Spinal cord (tissue), 10 donors: Measurements from ENCODE around the gene TMEM183A. TPM values are rescaled to one million over a fixed set of nuclear protein-coding genes. Genes with fewer than 3 reads are reported as not detected.

Experiments
- DNase-seq, 6 donors: peaks; one replicate each; pipeline versions ENCODE4 v3.0.0 to v3.0.0-alpha.2; 2013 to 2015; ENCODE audit warnings: low spot score in 6 of 6, low read depth in 4 of 6
- H3K27ac ChIP-seq: one replicate; pipeline ENCODE4 v1.5.1; 2013; ENCODE audit warnings: low read depth, low read length, control low read depth
- H3K27me3 ChIP-seq: one replicate; pipeline ENCODE4 v1.6.1; 2013; ENCODE audit warnings: low read length; ENCODE audit not compliant: control insufficient read depth, insufficient read depth
- H3K36me3 ChIP-seq: one replicate; pipeline ENCODE4 v1.6.1; 2013; ENCODE audit warnings: low read length; ENCODE audit not compliant: control insufficient read depth, insufficient read depth
- H3K4me1 ChIP-seq: one replicate; pipeline ENCODE4 v1.6.1; 2013; ENCODE audit warnings: low read length; ENCODE audit not compliant: control insufficient read depth, insufficient read depth
- H3K4me3 ChIP-seq: one replicate; pipeline ENCODE4 v1.5.1; 2013; ENCODE audit warnings: low read depth, low read length, control low read depth
- H3K9me3 ChIP-seq: one replicate; pipeline ENCODE4 v1.6.1; 2013; ENCODE audit warnings: low read length; ENCODE audit not compliant: control insufficient read depth, insufficient read depth
- WGBS: methylation state at CpG from one replicate; pipeline ENCODE4 v1.1.5; 2013; ENCODE audit warnings: missing lambda C conversion rate; ENCODE audit not compliant: insufficient coverage; 5-methylcytosine and 5-hydroxymethylcytosine counted together
- polyA plus RNA-seq, 2 donors: library from polyadenylated mRNA; unstranded; fragments of 120-200 nt; gene quantifications; one replicate each; pipeline ENCODE4 v1.2.1, GENCODE V29; 2013; ENCODE audit not compliant: insufficient read length in 2 of 2
- total RNA-seq, 2 donors: library from RNA; depleted of rRNA in 1 of 2; stranded (reverse); fragments of 120-200 nt in 1 of 2; fragments of >200 nt in 1 of 2; gene quantifications; one replicate each; pipeline versions ENCODE4 v1.2.3 to v1.2.4, GENCODE V29; 2013 to 2014
- donor health status: healthy.

Gene TMEM183A
- total and polyA plus RNA-seq, 4 donors = 76.6 to 90.5 (median 81.0) TPM

- peaks cover 5% of the 10 kb centered on the region for H3K27me3 ChIP-seq
- H3K36me3 ChIP-seq = peaks cover 17% of the 10 kb centered on the region
- H3K9me3 ChIP-seq = no peaks in the 10 kb centered on the region
- WGBS = 4% methylated on average over 42 of the region's 46 CpGs
- H3K4me3 ChIP-seq = peak overlapping the region; percentile 81
- H3K4me1 ChIP-seq = peaks cover 24% of the 10 kb centered on the region
- peak overlapping the region; percentile 67 for H3K27ac ChIP-seq
- peak in 3 of 6 donors; percentile 20 to 70 (median 50) for DNase-seq
These were observed 19.8 kb downstream of the TMEM183A start for GRCh38 chr1:203026666-203027663.

- DNase-seq = peak in 1 of 6 donors; percentile 42
These were observed 21.1 kb downstream of the TMEM183A start for GRCh38 chr1:203028067-203028783.

GRCh38 chr1:203028784-203029553 is 21.8 kb downstream of the TMEM183A start:
- WGBS = 51% methylated on average over 13 of the region's 13 CpGs
- DNase-seq = no peak
- peaks cover 5% of the 10 kb centered on the region for H3K27me3 ChIP-seq
- H3K9me3 ChIP-seq = no peaks in the 10 kb centered on the region
- H3K4me3 ChIP-seq = no peak overlapping the region
- H3K36me3 ChIP-seq = peaks cover 7% of the 10 kb centered on the region
- H3K4me1 ChIP-seq = peaks cover 24% of the 10 kb centered on the region
- no peak overlapping the region for H3K27ac ChIP-seq

More at GRCh38 chr1:203028067-203028783, 21.1 kb downstream of the TMEM183A start:
- peaks cover 5% of the 10 kb centered on the region for H3K27me3 ChIP-seq
- H3K36me3 ChIP-seq = peaks cover 10% of the 10 kb centered on the region
- H3K9me3 ChIP-seq = no peaks in the 10 kb centered on the region
- peaks cover 24% of the 10 kb centered on the region for H3K4me1 ChIP-seq
- no peak overlapping the region for H3K4me3 ChIP-seq
- H3K27ac ChIP-seq = no peak overlapping the region
- 72% methylated on average over 9 of the region's 9 CpGs for WGBS

GRCh38 chr1:203031467-203031866 is 24.3 kb downstream of the TMEM183A start:
- Histone ChIP-seq H3K36me3 (peaks cover 8% of the 10 kb centered on the region), H3K27me3 (peaks cover 4% of the 10 kb centered on the region), H3K9me3 (no peaks in the 10 kb centered on the region), H3K27ac (no peak overlapping the region), H3K4me1 (peaks cover 23% of the 10 kb centered on the region), H3K4me3 (no peak overlapping the region)
- 87% methylated on average over 6 of the region's 6 CpGs for WGBS
- DNase-seq = no peak

GRCh38 chr1:203033287-203033686 is 26.1 kb downstream of the TMEM183A start:
- Histone ChIP-seq H3K4me1 (peaks cover 11% of the 10 kb centered on the region), H3K9me3 (no peaks in the 10 kb centered on the region), H3K27ac (no peak overlapping the region), H3K27me3 (no peaks in the 10 kb centered on the region), H3K36me3 (peaks cover 8% of the 10 kb centered on the region), H3K4me3 (no peak overlapping the region)
- WGBS = 94% methylated on average over 2 of the region's 2 CpGs
- DNase-seq = no peak

GRCh38 chr1:203033917-203034316 is 26.7 kb downstream of the TMEM183A start:
- no peaks in the 10 kb centered on the region for H3K27me3 ChIP-seq
- no peaks in the 10 kb centered on the region for H3K9me3 ChIP-seq
- DNase-seq = no peak
- H3K4me3 ChIP-seq = no peak overlapping the region
- H3K36me3 ChIP-seq = peaks cover 12% of the 10 kb centered on the region
- 100% methylated on average over 2 of the region's 2 CpGs for WGBS
- peaks cover 11% of the 10 kb centered on the region for H3K4me1 ChIP-seq
- H3K27ac ChIP-seq = no peak overlapping the region

- WGBS = 77% methylated on average over 6 of the region's 10 CpGs
- peaks cover 15% of the 10 kb centered on the region for H3K36me3 ChIP-seq
- DNase-seq = no peak
- H3K4me3 ChIP-seq = no peak overlapping the region
- H3K27ac ChIP-seq = no peak overlapping the region
- peaks cover 13% of the 10 kb centered on the region for H3K4me1 ChIP-seq
- no peaks in the 10 kb centered on the region for H3K27me3 ChIP-seq
- no peaks in the 10 kb centered on the region for H3K9me3 ChIP-seq
These were observed 27.4 kb downstream of the TMEM183A start for GRCh38 chr1:203034422-203035110.

- Histone ChIP-seq H3K36me3 (peaks cover 11% of the 10 kb centered on the region), H3K4me3 (no peak overlapping the region), H3K27me3 (no peaks in the 10 kb centered on the region), H3K4me1 (peaks cover 18% of the 10 kb centered on the region), H3K9me3 (no peaks in the 10 kb centered on the region), H3K27ac (no peak overlapping the region)
- WGBS = 64% methylated on average over 10 of the region's 15 CpGs
- no peak for DNase-seq
These were observed 28.2 kb downstream of the TMEM183A start for GRCh38 chr1:203035111-203036000.
